HepG2 (cell line): ENCODE data around the gene CLASRP. TPM values are rescaled to one million over a fixed set of nuclear protein-coding genes. Genes with fewer than 3 reads are reported as not detected.

Source experiments
- ATAC-seq: fragments of 200-7000 bp; cut with Tn5 transposase; 3 replicates; pipeline ENCODE4 v1.9.1; 2020; ENCODE audit warnings: mild to moderate bottlenecking, moderate library complexity
- BruUV-seq: library from RNA; stranded (reverse); fragments of 400-500 nt; replicated peaks from 2 replicates; lab custom pipeline; 2021; lab: Mats Ljungman, UMichigan
- CTCF ChIA-PET: fragments of 300-600 bp; formaldehyde crosslinking; extraction: SDS; loops from one replicate; lab custom pipeline; 2021; ENCODE audit warnings: low total read pairs, inconsistent platforms, low intra/inter-chr PET ratio; lab: Yijun Ruan, JAX
- POLR2A ChIA-PET: fragments of 350-600 bp; sonication (Branson Sonifier 250); formaldehyde crosslinking; loops from one replicate; lab custom pipeline; 2020; ENCODE audit warnings: antibody characterized with exemption, inconsistent platforms; lab: Yijun Ruan, JAX
- DNase-seq: peaks from one replicate; pipeline ENCODE4 v3.0.0-alpha.2; 2015; ENCODE audit warnings: low spot score
- FAIRE-seq: peaks from 3 replicates; lab custom pipeline; 2011; peaks lifted over from hg19 to GRCh38; lab: Jason Lieb, UNC
- H2AFZ ChIP-seq: one replicate; pipeline ENCODE4 v1.6.1; 2011; ENCODE audit warnings: low read length, inconsistent platforms
- H3K27ac ChIP-seq: fragments of 300-600 bp; 3 replicates; pipeline ENCODE4 v1.8.0; 2011; ENCODE audit warnings: mixed run types, mild to moderate bottlenecking, mixed read lengths, low read length, inconsistent platforms; ENCODE audit not compliant: insufficient read depth; ENCODE audit errors: extremely low read length
- H3K27me3 ChIP-seq, 2 experiments: fragments of 200-600 bp in 1 of 2; 2 replicates in 1 of 2; 3 replicates in 1 of 2; pipeline versions ENCODE4 v1.6.0 to v1.8.0; 2011; ENCODE audit warnings: low read length in 2 of 2, mild to moderate bottlenecking in 2 of 2, moderate library complexity in 2 of 2, inconsistent platforms in 1 of 2; ENCODE audit not compliant: insufficient read depth in 2 of 2, control insufficient read depth in 1 of 2
- H3K36me3 ChIP-seq, 2 experiments: fragments of 200-600 bp in 1 of 2; replicated peaks in 1 of 2; 2 replicates in 1 of 2; 3 replicates in 1 of 2; pipeline versions ENCODE4 v1.5.1 to v1.8.0; 2011; ENCODE audit warnings: low read length in 2 of 2, inconsistent platforms in 1 of 2; ENCODE audit not compliant: insufficient read depth in 2 of 2, control insufficient read depth in 1 of 2
- H3K4me1 ChIP-seq: 2 replicates; pipeline ENCODE4 v1.5.1; 2012; ENCODE audit warnings: low read length, inconsistent platforms; ENCODE audit not compliant: insufficient read depth
- H3K4me2 ChIP-seq: 2 replicates; pipeline ENCODE4 v1.6.0; 2011; ENCODE audit warnings: low read depth, low read length, inconsistent platforms
- H3K4me3 ChIP-seq, 3 experiments: fragments of 200-600 bp in 1 of 3; sonication (generic), shearing (Covaris generic) in 1 of 3; replicated peaks in 1 of 3; 2 replicates each; pipeline ENCODE4 v1.5.1; 2011 to 2016; ENCODE audit warnings: low read length in 3 of 3, inconsistent platforms in 2 of 3, low read depth in 2 of 3, mild to moderate bottlenecking in 2 of 3, control low read depth in 1 of 3, mixed read lengths in 1 of 3; ENCODE audit not compliant: insufficient read depth in 1 of 3
- H3K79me2 ChIP-seq: one replicate; pipeline ENCODE4 v1.6.1; 2011; ENCODE audit warnings: low read length, inconsistent platforms; ENCODE audit not compliant: insufficient read depth
- H3K9ac ChIP-seq: 2 replicates; pipeline ENCODE4 v1.6.0; 2011; ENCODE audit warnings: mild to moderate bottlenecking, low read depth, low read length, inconsistent platforms; ENCODE audit not compliant: insufficient read depth
- H3K9me3 ChIP-seq: 2 replicates; pipeline ENCODE4 v1.5.1; 2012; ENCODE audit warnings: mild to moderate bottlenecking, low read length
- H4K20me1 ChIP-seq: 2 replicates; pipeline ENCODE4 v1.6.0; 2011; ENCODE audit warnings: inconsistent platforms, mild to moderate bottlenecking, low read length, moderate library complexity; ENCODE audit not compliant: insufficient read depth
- ATF7-NPFF ChIP-seq: sonication (generic); formaldehyde crosslinking; IDR thresholded peaks from 2 replicates; pipeline ENCODE4 v1.8.1; 2023; ENCODE audit warnings: mild to moderate bottlenecking, low read depth, missing genetic modification reagents, moderate library complexity
- CEBPG ChIP-seq: IDR thresholded peaks from 2 replicates; pipeline ENCODE4 v1.6.1; 2016
- FOXC1 ChIP-seq: sonication (generic); formaldehyde crosslinking; IDR thresholded peaks from 2 replicates; pipeline ENCODE4 v1.8.0; 2022; ENCODE audit warnings: mild to moderate bottlenecking, missing genetic modification reagents, borderline replicate concordance
- KDM6A ChIP-seq: IDR thresholded peaks from 2 replicates; pipeline ENCODE4 v1.6.1; 2016; ENCODE audit warnings: low read depth
- MED1 ChIP-seq: sonication (generic); formaldehyde crosslinking; IDR thresholded peaks from 2 replicates; pipeline ENCODE4 v1.4.0; 2020; ENCODE audit warnings: missing genetic modification reagents
- PHF21A ChIP-seq: sonication (generic); formaldehyde crosslinking; IDR thresholded peaks from 2 replicates; pipeline ENCODE4 v1.5.0; 2020; ENCODE audit warnings: mild to moderate bottlenecking, missing genetic modification reagents
- PHF8 ChIP-seq: sonication (generic); formaldehyde crosslinking; IDR thresholded peaks from 2 replicates; pipeline ENCODE4 v1.5.0; 2020; ENCODE audit warnings: missing genetic modification reagents
- RBAK ChIP-seq: sonication (generic); formaldehyde crosslinking; IDR thresholded peaks from 2 replicates; pipeline ENCODE4 v1.5.1; 2020; ENCODE audit warnings: mild to moderate bottlenecking, missing genetic modification reagents
- SKI ChIP-seq: fragments of 450-650 bp; IDR thresholded peaks from one replicate; pipeline ENCODE4 v1.6.1; 2018; ENCODE audit warnings: mild to moderate bottlenecking; ENCODE audit not compliant: partially characterized antibody
- SRF ChIP-seq: IDR thresholded peaks from 2 replicates; pipeline ENCODE4 v1.6.1; 2011; ENCODE audit warnings: mild to moderate bottlenecking, low read depth, low read length, moderate library complexity
- TCF12 ChIP-seq, 2 experiments: fragments of 450-650 bp in 1 of 2; sonication (generic) in 1 of 2; formaldehyde crosslinking in 1 of 2; IDR thresholded peaks; 2 replicates each; pipeline versions ENCODE4 v1.6.1 to v1.8.0; 2017 to 2022; ENCODE audit warnings: antibody characterized with exemption in 1 of 2, mild to moderate bottlenecking in 1 of 2, missing genetic modification reagents in 1 of 2, moderate library complexity in 1 of 2
- TERF1 ChIP-seq: sonication (generic); formaldehyde crosslinking; IDR thresholded peaks from 2 replicates; pipeline ENCODE4 v1.8.0; 2022; ENCODE audit warnings: mild to moderate bottlenecking, missing genetic modification reagents, moderate library complexity
- ZBTB37 ChIP-seq: sonication (generic); formaldehyde crosslinking; IDR thresholded peaks from 2 replicates; pipeline ENCODE4 v1.4.0; 2020; ENCODE audit warnings: mild to moderate bottlenecking, missing genetic modification reagents
- ZNF274 ChIP-seq: sonication (generic); formaldehyde crosslinking; IDR thresholded peaks from 2 replicates; pipeline ENCODE4 v1.5.1; 2020; ENCODE audit warnings: mild to moderate bottlenecking, missing genetic modification reagents
- ZNF3 ChIP-seq: IDR thresholded peaks from 2 replicates; pipeline ENCODE4 v1.7.0; 2017; ENCODE audit warnings: inconsistent platforms
- ZNF414 ChIP-seq: sonication (generic); formaldehyde crosslinking; IDR thresholded peaks from 2 replicates; pipeline ENCODE4 v1.5.0; 2020; ENCODE audit warnings: missing genetic modification reagents
- ZNF550 ChIP-seq: sonication (generic); formaldehyde crosslinking; IDR thresholded peaks from 2 replicates; pipeline ENCODE4 v1.4.0; 2020; ENCODE audit warnings: mild to moderate bottlenecking, missing genetic modification reagents, borderline replicate concordance
- ZNF792 ChIP-seq: IDR thresholded peaks from 2 replicates; pipeline ENCODE4 v1.6.1; 2016
- ZNF879 ChIP-seq: sonication (generic); formaldehyde crosslinking; IDR thresholded peaks from 2 replicates; pipeline ENCODE4 v1.8.1; 2023; ENCODE audit warnings: missing genetic modification reagents
- ZSCAN29 ChIP-seq: sonication (generic); formaldehyde crosslinking; conservative IDR thresholded peaks from 2 replicates; pipeline ENCODE4 v1.4.0; 2020; ENCODE audit warnings: mild to moderate bottlenecking, missing genetic modification reagents
- WGBS: methylation state at CpG from one replicate; pipeline ENCODE4 v1.1.6; 2017; ENCODE audit warnings: low lambda C conversion rate; 5-methylcytosine and 5-hydroxymethylcytosine counted together
- in situ Hi-C: cut with HindIII; loops from 2 replicates; pipeline ENCODE4 v1.10.0; 2017; ENCODE audit warnings: low pct_unique_long_range_greater_than_20kb; ENCODE audit not compliant: extremely low pct_ligation_motif_present
- intact Hi-C: fragments of 100-400 bp; cut with micrococcal nuclease; formaldehyde crosslinking; loops from one replicate; pipeline ENCODE4 v1.10.0; 2022; ENCODE audit not compliant: unreplicated experiment
- polyA plus RNA-seq, 8 experiments: library from polyadenylated mRNA; depleted of rRNA in 3 of 8; stranded (reverse) in 7 of 8; unstranded in 1 of 8; fragments of >200 nt; fragmentation: Illumina TruSeq in 4 of 8; extraction: Trizol in 4 of 8; gene quantifications; 2 replicates each; pipeline versions ENCODE4 v1.2.1 to v1.2.3, GENCODE V29; 2011 to 2016; ENCODE audit warnings: low read depth in 4 of 8, missing spikeins in 1 of 8, mixed read lengths in 1 of 8; ENCODE audit not compliant: insufficient read depth in 1 of 8
- total RNA-seq, 5 experiments: library from RNA; depleted of rRNA; stranded (reverse); fragments of >200 nt; fragmentation: Illumina TruSeq; extraction: Trizol; gene quantifications; 2 replicates each; pipeline ENCODE4 v1.2.3, GENCODE V29; 2016; ENCODE audit warnings: low read depth in 1 of 5
- TF ChIP-seq, protein P1 (sequence below): sonication (generic); formaldehyde crosslinking; conservative IDR thresholded peaks from 2 replicates; pipeline ENCODE4 v1.4.0; 2020; ENCODE audit warnings: missing genetic modification reagents

The CLASRP gene
- total and polyA plus RNA-seq, 2 of the 13 experiments (the other 11 are each of a cell fraction or from before 2014, with no cell fraction given), result 32.0 to 51.4 TPM

DNA sequence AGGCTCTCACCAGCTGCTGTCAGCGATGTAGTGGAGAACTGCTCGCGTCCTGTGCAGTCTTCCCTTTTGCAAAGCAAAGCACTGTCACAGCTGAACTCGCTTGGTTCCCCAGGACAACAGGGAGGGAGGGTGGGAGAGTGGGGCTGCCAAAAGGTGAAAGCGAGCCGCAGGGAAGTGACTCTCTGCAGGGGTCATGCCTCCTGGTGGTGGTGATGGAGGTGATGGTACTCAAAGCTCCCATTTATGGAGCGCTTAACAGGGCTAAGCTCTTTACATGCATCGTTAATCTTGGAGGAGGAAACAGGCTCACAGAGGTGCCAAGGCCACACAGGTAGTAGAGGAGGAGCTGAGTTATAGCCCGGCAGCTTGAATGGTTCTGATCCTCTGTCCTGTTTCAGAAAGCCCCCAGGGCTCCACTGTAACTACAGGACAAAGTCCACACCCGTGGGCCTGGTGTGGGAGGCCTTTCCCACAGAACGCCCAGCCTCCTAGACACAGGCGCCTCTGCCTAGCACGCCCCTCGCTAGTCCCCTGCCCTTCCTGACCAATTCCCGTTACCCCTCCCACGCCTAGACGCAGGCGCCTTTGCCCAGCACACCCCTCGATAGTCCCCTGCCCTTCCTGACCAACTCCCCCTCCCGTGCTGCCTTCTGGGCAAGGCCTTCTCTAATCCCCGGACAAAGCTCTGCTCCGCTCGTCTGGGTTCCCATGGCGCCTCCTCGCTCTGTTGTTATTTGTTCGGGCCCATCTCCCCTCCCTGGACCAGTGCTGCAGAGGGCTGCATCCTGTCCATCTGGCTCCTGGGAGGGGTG, 64.9 kb downstream of the CLASRP start:
- H3K9ac ChIP-seq, result peak overlapping the region; percentile 58
- intact Hi-C loops, result loop anchor here (1.0 kb wide), 1 partner anchor 23 kb away; no protein-coding TSS in a partner anchor
- H3K79me2 ChIP-seq, result peaks cover 93% of the 10 kb centered on the region
- H3K9me3 ChIP-seq, result no peaks in the 10 kb centered on the region
- H3K4me1 ChIP-seq, result peaks cover 71% of the 10 kb centered on the region
- no TSS peak for BruUV-seq
- POLR2A ChIA-PET, result interaction anchor here (0.5 to 2.2 kb wide), 13 partner anchors 8 to 279 kb away, joined by 3 to 30 read pairs (median 4); partner anchors contain the start of genes BLOC1S3, GEMIN7 and PPP1R37
- FAIRE-seq, result peak; percentile 89
- H2AFZ ChIP-seq, result no peak overlapping the region
- CTCF ChIA-PET, result interaction anchor here (1.1 kb wide), 1 partner anchor 22 kb away, joined by 3 read pairs; no protein-coding TSS in a partner anchor
- peaks cover 14% of the 10 kb centered on the region for H4K20me1 ChIP-seq
- in situ Hi-C loops, result no loop called here
- H3K4me2 ChIP-seq, result peak overlapping the region; percentile 76
- peak; percentile 82 for ATAC-seq
- H3K4me3 ChIP-seq, result peak overlapping the region; percentile 51 to 65 (median 55); a peak in 5 of 6 replicates
- peaks cover 0 to 6% of the 10 kb centered on the region in 2 experiments; a peak in 2 of 5 replicates for H3K36me3 ChIP-seq
- H3K27ac ChIP-seq, result peak overlapping the region; percentile 75
- no peaks in the 10 kb centered on the region for H3K27me3 ChIP-seq
- 6% methylated on average over 21 of the region's 26 CpGs for WGBS
- peak; percentile 73 for DNase-seq
- TF ChIP-seq MED1 (CRISPR knock-in tag) (peak; percentile 30; the same call in 1 of the 2 replicates), PHF8 (CRISPR knock-in tag) (peak; percentile 22; the same call in 1 of the 2 replicates), SRF (no peak), KDM6A (peak; percentile 42; the same call in 1 of the 2 replicates), ZBTB37 (CRISPR knock-in tag) (no peak), ZNF274 (CRISPR knock-in tag) (no peak), SKI (peak; percentile 47), ZSCAN29 (CRISPR knock-in tag) (no peak), TCF12 (IDR thresholded peaks at IDR 0.05) (no peak), TCF12 (CRISPR knock-in tag; IDR thresholded peaks at IDR 0.05) (no peak), ZNF879 (CRISPR knock-in tag) (no peak), FOXC1 (CRISPR knock-in tag) (no peak), ZNF414 (CRISPR knock-in tag) (no peak), TERF1 (CRISPR knock-in tag) (no peak), PHF21A (CRISPR knock-in tag) (peak; percentile 68; the same call in 1 of the 2 replicates), ZNF792 (CRISPR knock-in tag) (no peak), ZNF3 (no peak), ATF7-NPFF (no peak), RBAK (CRISPR knock-in tag) (0 out of 2 replicates have a peak, but pooled peaks have one; percentile 33), ZNF550 (CRISPR knock-in tag) (no peak), CEBPG (CRISPR knock-in tag) (no peak)
- TF ChIP-seq, protein P1, sequence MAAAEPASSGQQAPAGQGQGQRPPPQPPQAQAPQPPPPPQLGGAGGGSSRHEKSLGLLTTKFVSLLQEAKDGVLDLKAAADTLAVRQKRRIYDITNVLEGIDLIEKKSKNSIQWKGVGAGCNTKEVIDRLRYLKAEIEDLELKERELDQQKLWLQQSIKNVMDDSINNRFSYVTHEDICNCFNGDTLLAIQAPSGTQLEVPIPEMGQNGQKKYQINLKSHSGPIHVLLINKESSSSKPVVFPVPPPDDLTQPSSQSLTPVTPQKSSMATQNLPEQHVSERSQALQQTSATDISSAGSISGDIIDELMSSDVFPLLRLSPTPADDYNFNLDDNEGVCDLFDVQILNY (CRISPR knock-in tag), result no peak
